GM18508 (cell line): Measurements from ENCODE around the gene ANO6.
"Not testable (repeated sequence)": the region's sequence is repeated elsewhere in the genome, so short reads cannot be mapped to it uniquely, and the experiment has no call there.

Experiments used
- ATAC-seq: cut with Tn5 transposase; IDR thresholded peaks from one replicate; pipeline ENCODE4 v1.9.1; 2021; ENCODE audit warnings: moderate number of reproducible peaks; ENCODE audit not compliant: insufficient read depth, unreplicated experiment

ANO6 gene

GRCh38 chr12:45215419-45216229 is at the start of gene ANO6:
Gene ANO6, plus strand, starts transcription at chr12:45216095. Its CDS starts 227 bp downstream, at chr12:45216322.
- ATAC-seq, result peak; percentile 60

GRCh38 chr12:45168976-45169375 is 46.9 kb upstream of the ANO6 start:
- no peak for ATAC-seq

- ATAC-seq, result no peak
Measured at GRCh38 chr12:45170456-45171042, 45.3 kb upstream of the ANO6 start.

GRCh38 chr12:45173293-45173692 is 42.6 kb upstream of the ANO6 start:
- not testable (repeated sequence) for ATAC-seq

- ATAC-seq, result no peak
Measured at GRCh38 chr12:45174595-45174994, 41.3 kb upstream of the ANO6 start.

- ATAC-seq, result no peak
Measured at GRCh38 chr12:45178771-45179170, 37.1 kb upstream of the ANO6 start.

- no peak for ATAC-seq
Measured at GRCh38 chr12:45182511-45182910, 33.4 kb upstream of the ANO6 start.

GRCh38 chr12:45183246-45183645 is 32.6 kb upstream of the ANO6 start:
- no peak for ATAC-seq

- ATAC-seq, result no peak
Measured at GRCh38 chr12:45184147-45184963, 31.5 kb upstream of the ANO6 start.

GRCh38 chr12:45186762-45187161 is 29.1 kb upstream of the ANO6 start:
- no peak for ATAC-seq

GRCh38 chr12:45189766-45190403 is 26.0 kb upstream of the ANO6 start:
- no peak for ATAC-seq

GRCh38 chr12:45191239-45191638 is 24.7 kb upstream of the ANO6 start:
- ATAC-seq, result no peak

- ATAC-seq, result no peak
Measured at GRCh38 chr12:45192707-45193106, 23.2 kb upstream of the ANO6 start.

- ATAC-seq, result no peak
Measured at GRCh38 chr12:45200491-45201043, 15.3 kb upstream of the ANO6 start.

GRCh38 chr12:45203767-45204166 is 12.1 kb upstream of the ANO6 start:
- ATAC-seq, result no peak

GRCh38 chr12:45204757-45205156 is 11.1 kb upstream of the ANO6 start:
- ATAC-seq, result no peak

GRCh38 chr12:45205165-45205825 is 10.6 kb upstream of the ANO6 start:
- no peak for ATAC-seq

- ATAC-seq, result no peak
Measured at GRCh38 chr12:45208604-45209487, 7.0 kb upstream of the ANO6 start.

GRCh38 chr12:45209784-45210183 is 6.1 kb upstream of the ANO6 start:
- ATAC-seq, result no peak
